Adrenal gland (tissue), 5 donors: Measurements from ENCODE around the gene CDH12.

ENCODE experiments used
- CTCF ChIP-seq, 6 experiments: fragments of 450-650 bp in 4 of 6; fragments of 200-600 bp in 2 of 6; sonication (generic) in 1 of 6; IDR thresholded peaks; 1 replicate in 5 of 6; 2 replicates in 1 of 6; pipeline versions ENCODE4 v1.5.1 to v1.8.0; 2016 to 2021; ENCODE audit warnings: antibody characterized with exemption in 6 of 6, mild to moderate bottlenecking in 2 of 6, moderate library complexity in 1 of 6
- POLR2A ChIP-seq, 2 donors: fragments of 450-650 bp; IDR thresholded peaks; one replicate each; pipeline ENCODE4 v1.6.1; 2017; ENCODE audit warnings: antibody characterized with exemption in 2 of 2, mild to moderate bottlenecking in 2 of 2, moderate library complexity in 1 of 2
- donor health status: DM: no; HTN: no; CAD: no.

- TF ChIP-seq CTCF (IDR thresholded peaks at IDR 0.05) (no peak), POLR2A (IDR thresholded peaks at IDR 0.05) (no peak)
Measured at GRCh38 chr5:21806271-21806670, 1046.9 kb downstream of the CDH12 start.
